Upper lobe of left lung (tissue), 4 donors: ENCODE data around the gene THOC5.

ENCODE experiments used
- POLR2AphosphoS5 ChIP-seq, 2 donors: sonication (generic); formaldehyde crosslinking; IDR thresholded peaks; one replicate each; pipeline ENCODE4 v1.5.1; 2017; ENCODE audit warnings: antibody characterized with exemption in 2 of 2
- TF ChIP-seq, protein P1 (sequence below), 6 experiments: fragments of 450-650 bp in 4 of 6; fragments of 200-600 bp in 2 of 6; sonication (generic) in 2 of 6; IDR thresholded peaks; one replicate each; pipeline ENCODE4 v1.5.1; 2016 to 2019; ENCODE audit warnings: antibody characterized with exemption in 6 of 6

DNA sequence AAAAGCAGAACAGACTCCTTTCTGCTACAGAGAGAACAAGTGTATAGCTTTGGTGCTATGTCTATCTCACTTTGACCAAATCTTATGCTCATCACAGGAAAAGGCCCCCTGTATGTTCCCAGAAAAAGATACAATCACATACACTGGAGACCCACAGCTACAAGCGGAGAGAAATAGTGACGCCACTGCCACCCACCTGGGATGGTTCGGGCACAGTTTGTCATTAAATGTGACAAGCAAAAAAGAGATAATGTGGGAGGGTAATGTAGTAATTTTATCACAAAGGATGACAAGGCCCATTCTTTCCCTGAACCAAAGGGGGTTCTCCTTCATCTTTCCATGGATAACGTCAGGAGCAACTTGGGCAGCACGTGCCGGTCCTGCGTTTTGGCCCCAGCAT is 32.0 kb downstream of the THOC5 start:
- TF ChIP-seq, protein P1, sequence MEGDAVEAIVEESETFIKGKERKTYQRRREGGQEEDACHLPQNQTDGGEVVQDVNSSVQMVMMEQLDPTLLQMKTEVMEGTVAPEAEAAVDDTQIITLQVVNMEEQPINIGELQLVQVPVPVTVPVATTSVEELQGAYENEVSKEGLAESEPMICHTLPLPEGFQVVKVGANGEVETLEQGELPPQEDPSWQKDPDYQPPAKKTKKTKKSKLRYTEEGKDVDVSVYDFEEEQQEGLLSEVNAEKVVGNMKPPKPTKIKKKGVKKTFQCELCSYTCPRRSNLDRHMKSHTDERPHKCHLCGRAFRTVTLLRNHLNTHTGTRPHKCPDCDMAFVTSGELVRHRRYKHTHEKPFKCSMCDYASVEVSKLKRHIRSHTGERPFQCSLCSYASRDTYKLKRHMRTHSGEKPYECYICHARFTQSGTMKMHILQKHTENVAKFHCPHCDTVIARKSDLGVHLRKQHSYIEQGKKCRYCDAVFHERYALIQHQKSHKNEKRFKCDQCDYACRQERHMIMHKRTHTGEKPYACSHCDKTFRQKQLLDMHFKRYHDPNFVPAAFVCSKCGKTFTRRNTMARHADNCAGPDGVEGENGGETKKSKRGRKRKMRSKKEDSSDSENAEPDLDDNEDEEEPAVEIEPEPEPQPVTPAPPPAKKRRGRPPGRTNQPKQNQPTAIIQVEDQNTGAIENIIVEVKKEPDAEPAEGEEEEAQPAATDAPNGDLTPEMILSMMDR (IDR thresholded peaks at IDR 0.05) = no peak
- no peak for TF ChIP-seq POLR2AphosphoS5 (IDR thresholded peaks at IDR 0.05)
